H1 (cell line): ENCODE measurements around the gene IQCK. TPM values are rescaled to one million over a fixed set of nuclear protein-coding genes. Genes with fewer than 3 reads are reported as not detected.

Experiments
- CTCF ChIA-PET: fragments of 300-600 bp; sonication (Branson Sonifier 250); formaldehyde crosslinking; loops from one replicate; lab custom pipeline; 2021; ENCODE audit not compliant: partially characterized antibody; lab: Charles Lee
- POLR2A ChIA-PET: fragments of 300-600 bp; sonication (Branson Sonifier 250); formaldehyde crosslinking; loops from one replicate; lab custom pipeline; 2021; ENCODE audit warnings: inconsistent platforms; ENCODE audit not compliant: partially characterized antibody; lab: Charles Lee
- DNase-seq, 2 experiments: peaks; one replicate each; pipeline versions ENCODE4 v3.0.0 to v3.0.0-alpha.2; 2010 to 2022; ENCODE audit warnings: low spot score in 2 of 2, low read depth in 1 of 2, mixed read lengths in 1 of 2
- FAIRE-seq: peaks from 2 replicates; lab custom pipeline; 2011; peaks lifted over from hg19 to GRCh38; lab: Jason Lieb, UNC
- H2AFZ ChIP-seq: 2 replicates; pipeline ENCODE4 v1.8.1; 2012; ENCODE audit warnings: low read length, inconsistent platforms
- H2AK5ac ChIP-seq: 2 replicates; pipeline ENCODE4 v1.6.1; 2013; ENCODE audit warnings: low read depth, low read length
- H2BK120ac ChIP-seq: replicated peaks from 2 replicates; pipeline ENCODE3; 2013; ENCODE audit warnings: low read depth, low read length, inconsistent platforms
- H2BK12ac ChIP-seq: 2 replicates; pipeline ENCODE4 v1.6.1; 2013; ENCODE audit warnings: low read depth, low read length
- H2BK15ac ChIP-seq: 2 replicates; pipeline ENCODE4 v1.6.1; 2013; ENCODE audit warnings: low read length
- H2BK20ac ChIP-seq: 2 replicates; pipeline ENCODE4 v1.6.1; 2013; ENCODE audit warnings: low read length
- H2BK5ac ChIP-seq: 2 replicates; pipeline ENCODE4 v1.6.1; 2013; ENCODE audit warnings: low read depth, low read length
- H3K14ac ChIP-seq: 2 replicates; pipeline ENCODE4 v1.6.1; 2013; ENCODE audit warnings: inconsistent platforms; ENCODE audit not compliant: insufficient read length
- H3K18ac ChIP-seq: 2 replicates; pipeline ENCODE4 v1.6.1; 2013; ENCODE audit warnings: low read length; ENCODE audit errors: extremely low read depth
- H3K23ac ChIP-seq: 2 replicates; pipeline ENCODE4 v1.6.1; 2013; ENCODE audit warnings: inconsistent platforms; ENCODE audit not compliant: insufficient read length
- H3K23me2 ChIP-seq: 2 replicates; pipeline ENCODE4 v1.6.1; 2013; ENCODE audit warnings: low read depth, low read length
- H3K27ac ChIP-seq: 2 replicates; pipeline ENCODE4 v1.6.1; 2011; ENCODE audit warnings: low read depth, low read length, inconsistent platforms
- H3K27me3 ChIP-seq, 4 experiments: replicated peaks in 1 of 4; 1 replicate in 1 of 4; 2 replicates in 3 of 4; pipeline versions ENCODE4 v1.6.1 to v1.8.1; 2011 to 2013; ENCODE audit warnings: low read length in 3 of 4, mild to moderate bottlenecking in 3 of 4, inconsistent platforms in 2 of 4, mixed read lengths in 2 of 4, moderate library complexity in 1 of 4; ENCODE audit not compliant: control insufficient read depth in 3 of 4, insufficient read depth in 3 of 4; ENCODE audit errors: extremely low read depth in 1 of 4
- H3K36me3 ChIP-seq, 4 experiments: 2 replicates each; pipeline versions ENCODE4 v1.6.1 to v1.8.1; 2011 to 2013; ENCODE audit warnings: mild to moderate bottlenecking in 4 of 4, low read length in 3 of 4, moderate library complexity in 2 of 4, control low read depth in 1 of 4, inconsistent platforms in 1 of 4; ENCODE audit not compliant: insufficient read depth in 4 of 4, control insufficient read depth in 2 of 4
- H3K4ac ChIP-seq: replicated peaks from 2 replicates; pipeline ENCODE3; 2013; ENCODE audit warnings: low read length, low read depth, mixed read lengths, inconsistent platforms; ENCODE audit not compliant: insufficient read length
- H3K4me1 ChIP-seq, 4 experiments: replicated peaks in 1 of 4; 1 replicate in 1 of 4; 2 replicates in 3 of 4; pipeline versions ENCODE4 v1.6.1 to v1.8.1; 2011 to 2013; ENCODE audit warnings: low read length in 3 of 4, inconsistent platforms in 2 of 4, mixed read lengths in 1 of 4; ENCODE audit not compliant: insufficient read depth in 4 of 4, control insufficient read depth in 3 of 4
- H3K4me2 ChIP-seq, 2 experiments: 2 replicates each; pipeline versions ENCODE4 v1.6.1 to v1.8.1; 2011 to 2013; ENCODE audit warnings: low read depth in 2 of 2, low read length in 2 of 2, control low read depth in 1 of 2, inconsistent platforms in 1 of 2, mild to moderate bottlenecking in 1 of 2; ENCODE audit not compliant: insufficient read depth in 1 of 2
- H3K4me3 ChIP-seq, 4 experiments: fragments of 200-600, 300-600 bp in 1 of 4; sonication (generic), shearing (Covaris generic), sonication (Bioruptor Twin) in 1 of 4; 2 replicates each; pipeline versions ENCODE4 v1.5.1 to v1.8.1; 2011 to 2016; ENCODE audit warnings: low read length in 4 of 4, low read depth in 3 of 4, control low read depth in 2 of 4, inconsistent platforms in 2 of 4, mild to moderate bottlenecking in 2 of 4, mixed read lengths in 1 of 4, moderate library complexity in 1 of 4; ENCODE audit not compliant: insufficient read depth in 2 of 4; ENCODE audit errors: extremely low read depth in 1 of 4
- H3K56ac ChIP-seq: replicated peaks from 2 replicates; pipeline ENCODE3; 2013; ENCODE audit warnings: low read depth, mild to moderate bottlenecking, mixed read lengths, low read length, inconsistent platforms; ENCODE audit not compliant: insufficient read length
- H3K79me1 ChIP-seq: 2 replicates; pipeline ENCODE4 v1.6.1; 2013; ENCODE audit warnings: low read depth, low read length, control low read depth
- H3K79me2 ChIP-seq, 2 experiments: 2 replicates each; pipeline versions ENCODE4 v1.6.1 to v1.8.1; 2012 to 2013; ENCODE audit warnings: low read length in 2 of 2, mild to moderate bottlenecking in 2 of 2, inconsistent platforms in 1 of 2; ENCODE audit not compliant: insufficient read depth in 2 of 2, control insufficient read depth in 1 of 2
- H3K9ac ChIP-seq, 4 experiments: replicated peaks in 1 of 4; 1 replicate in 1 of 4; 2 replicates in 3 of 4; pipeline versions ENCODE4 v1.6.1 to v1.8.1; 2011 to 2013; ENCODE audit warnings: low read depth in 3 of 4, low read length in 3 of 4, control low read depth in 2 of 4, mild to moderate bottlenecking in 2 of 4, moderate library complexity in 2 of 4, inconsistent platforms in 1 of 4; ENCODE audit errors: extremely low read depth in 1 of 4
- H3K9me3 ChIP-seq, 2 experiments: 2 replicates each; pipeline versions ENCODE4 v1.6.1 to v1.8.1; 2012 to 2013; ENCODE audit warnings: mild to moderate bottlenecking in 2 of 2, moderate library complexity in 2 of 2, control low read depth in 1 of 2, inconsistent platforms in 1 of 2, low read depth in 1 of 2, low read length in 1 of 2, mixed read lengths in 1 of 2; ENCODE audit not compliant: insufficient read depth in 2 of 2
- H4K20me1 ChIP-seq, 2 experiments: replicated peaks in 1 of 2; 2 replicates each; pipeline versions ENCODE3 to v1.8.1; 2011 to 2013; ENCODE audit warnings: inconsistent platforms in 2 of 2, low read length in 2 of 2, mild to moderate bottlenecking in 1 of 2; ENCODE audit not compliant: insufficient read depth in 2 of 2, control insufficient read depth in 1 of 2
- H4K5ac ChIP-seq: 2 replicates; pipeline ENCODE4 v1.6.1; 2013; ENCODE audit warnings: low read length, low read depth, mixed read lengths, inconsistent platforms; ENCODE audit not compliant: insufficient read length
- H4K8ac ChIP-seq: 2 replicates; pipeline ENCODE4 v1.8.0; 2013; ENCODE audit warnings: mild to moderate bottlenecking, moderate library complexity, low read length, inconsistent platforms; ENCODE audit not compliant: insufficient read depth; ENCODE audit errors: extremely low read depth
- H4K91ac ChIP-seq: replicated peaks from 2 replicates; pipeline ENCODE3; 2013; ENCODE audit warnings: low read length, mixed read lengths, inconsistent platforms; ENCODE audit not compliant: insufficient read length
- CBX5 ChIP-seq: fragments of 300-800, 300-1000 bp; sonication (generic); IDR thresholded peaks from 2 replicates; pipeline ENCODE4 v1.7.1; 2016; ENCODE audit warnings: antibody characterized with exemption, low read length, low read depth
- CBX8 ChIP-seq: fragments of 300-800, 300-1000 bp; sonication (generic); IDR thresholded peaks from 2 replicates; pipeline ENCODE4 v1.7.1; 2016; ENCODE audit warnings: low read depth, low read length, borderline replicate concordance
- CREB1 ChIP-seq: IDR thresholded peaks from 2 replicates; pipeline ENCODE4 v1.6.1; 2012; ENCODE audit warnings: inconsistent platforms
- E2F6 ChIP-seq: IDR thresholded peaks from 2 replicates; pipeline ENCODE4 v1.6.1; 2012; ENCODE audit warnings: inconsistent platforms
- KDM4A ChIP-seq: IDR thresholded peaks from one replicate; pipeline ENCODE4 v1.7.1; 2012; ENCODE audit warnings: low read depth, mild to moderate bottlenecking, moderate library complexity, low read length, inconsistent platforms; ENCODE audit not compliant: severe bottlenecking
- POU5F1 ChIP-seq: IDR thresholded peaks from 2 replicates; pipeline ENCODE4 v1.6.1; 2011; ENCODE audit warnings: low read depth, mild to moderate bottlenecking, low read length, moderate library complexity
- RFX5 ChIP-seq: IDR thresholded peaks from 2 replicates; pipeline ENCODE4 v1.6.1; 2011; ENCODE audit warnings: low read depth, low read length, improper control_type of control experiment, borderline replicate concordance
- SIX5 ChIP-seq: IDR thresholded peaks from 2 replicates; pipeline ENCODE4 v1.6.1; 2011; ENCODE audit warnings: mild to moderate bottlenecking, low read depth, low read length
- SP1 ChIP-seq: IDR thresholded peaks from 2 replicates; pipeline ENCODE4 v1.6.1; 2011; ENCODE audit warnings: low read depth, low read length
- SP4 ChIP-seq: IDR thresholded peaks from 2 replicates; pipeline ENCODE4 v1.6.1; 2012; ENCODE audit warnings: low read length, inconsistent platforms
- SUZ12 ChIP-seq: fragments of 200-600 bp; sonication (generic); IDR thresholded peaks from 2 replicates; pipeline ENCODE4 v1.6.1; 2012; ENCODE audit warnings: mild to moderate bottlenecking, inconsistent platforms, low read length, moderate library complexity, mixed read lengths
- TBP ChIP-seq: IDR thresholded peaks from 2 replicates; pipeline ENCODE4 v1.6.1; 2011; ENCODE audit warnings: low read depth, low read length, improper control_type of control experiment
- USF2 ChIP-seq: IDR thresholded peaks from 2 replicates; pipeline ENCODE4 v1.6.1; 2011; ENCODE audit warnings: low read length, improper control_type of control experiment
- WGBS, 2 experiments: shearing (Covaris generic) in 1 of 2; methylation state at CpG; one replicate each; pipeline versions ENCODE4 v1.1.6 to v1.1.7; 2013 to 2015; ENCODE audit warnings: low lambda C conversion rate in 2 of 2, mixed read lengths in 2 of 2, inconsistent platforms in 1 of 2, low coverage in 1 of 2, missing lambda C conversion rate in 1 of 2; ENCODE audit not compliant: insufficient replicate concordance in 2 of 2, insufficient coverage in 1 of 2, insufficient read length in 1 of 2; ENCODE audit errors: extremely low coverage in 1 of 2, missing lambda C conversion rate in 1 of 2; 5-methylcytosine and 5-hydroxymethylcytosine counted together
- polyA plus RNA-seq, 7 experiments: library from polyadenylated mRNA; depleted of rRNA in 3 of 7; stranded (reverse) in 5 of 7; unstranded in 2 of 7; fragments of >200 nt in 5 of 7; fragments of 200-250 nt in 2 of 7; gene quantifications; 1 replicate in 5 of 7; 2 replicates in 1 of 7; 4 replicates in 1 of 7; pipeline versions ENCODE4 v1.2.1 to v1.2.3, GENCODE V29; 2011 to 2013; ENCODE audit warnings: missing spikeins in 2 of 7, mixed read lengths in 2 of 7
- total RNA-seq: library from RNA; stranded (reverse); fragmentation: NEBNext Ultra II Directional; extraction: Animal tissue kit (Norgen Biotek cat#: 25700); gene quantifications from 2 replicates; pipeline ENCODE4 v1.2.1, GENCODE V29; 2021

IQCK gene
- total and polyA plus RNA-seq, 2 of the 8 experiments (the other 6 are each of a cell fraction or from before 2014, with no cell fraction given), result 6.2 to 9.3 TPM

GRCh38 chr16:19841184-19841583 lies 123.1 kb downstream of the IQCK start:
- no peak overlapping the region for H3K9ac ChIP-seq
- no peak overlapping the region for H3K27ac ChIP-seq
- no peak overlapping the region for H3K23ac ChIP-seq
- peaks cover 0 to 13% (median 6%) of the 10 kb centered on the region in 4 experiments; a peak in 6 of 7 replicates for H3K4me1 ChIP-seq
- ChIA-PET POLR2A (interaction anchor here (0.5 to 0.9 kb wide), 2 partner anchors 14 to 530 kb away, joined by 3 to 7 read pairs; no protein-coding TSS in a partner anchor), CTCF (interaction anchor here (0.6 to 1.2 kb wide), 3 partner anchors 22 to 240 kb away, joined by 3 read pairs; no protein-coding TSS in a partner anchor)
- H3K79me2 ChIP-seq, result no peaks in the 10 kb centered on the region
- FAIRE-seq, result no peak
- no peaks in the 10 kb centered on the region for H3K9me3 ChIP-seq
- no peak overlapping the region for H4K5ac ChIP-seq
- 90% methylated on average over 3 of the region's 3 CpGs; no CpG with 5 or more reads in 1 of the 2 experiments for WGBS, 2 experiments
- H3K56ac ChIP-seq, result no peak overlapping the region
- H4K20me1 ChIP-seq, result no peaks in the 10 kb centered on the region
- no peak overlapping the region for H2AFZ ChIP-seq
- H3K27me3 ChIP-seq, result no peaks in the 10 kb centered on the region
- peaks cover 2% of the 10 kb centered on the region; the same call in 1 of the 2 replicates for H3K23me2 ChIP-seq
- H3K4me2 ChIP-seq, result no peak overlapping the region
- no peak overlapping the region for H3K4ac ChIP-seq
- no peaks in the 10 kb centered on the region for H3K36me3 ChIP-seq
- H2AK5ac ChIP-seq, result no peak overlapping the region
- H4K8ac ChIP-seq, result no peak overlapping the region
- H3K18ac ChIP-seq, result no peak overlapping the region
- no peak overlapping the region for H3K14ac ChIP-seq
- no peak overlapping the region for H2BK12ac ChIP-seq
- no peaks in the 10 kb centered on the region for H3K79me1 ChIP-seq
- no peak overlapping the region for H2BK120ac ChIP-seq
- DNase-seq, result no peak
- no peak overlapping the region for H4K91ac ChIP-seq
- no peak overlapping the region for H3K4me3 ChIP-seq
- H2BK5ac ChIP-seq, result no peak overlapping the region
- no peak overlapping the region for H2BK20ac ChIP-seq
- no peak overlapping the region for H2BK15ac ChIP-seq
- TF ChIP-seq SP4 (no peak), SP1 (no peak), CREB1 (no peak), SUZ12 (no peak), RFX5 (no peak), USF2 (no peak), TBP (no peak), CBX5 (no peak), E2F6 (no peak), SIX5 (no peak), CBX8 (no peak), KDM4A (no peak), POU5F1 (no peak)
